KOPT-K1 (cell line): ENCODE results near the gene RSRC1.

Source experiments
- H3K27ac ChIP-seq: fragments of 200-600 bp; sonication (generic); 2 replicates; pipeline ENCODE4 v1.5.1; 2016; ENCODE audit warnings: antibody characterized with exemption, mild to moderate bottlenecking, low read depth, low read length; ENCODE audit not compliant: poor library complexity, severe bottlenecking
- H3K36me3 ChIP-seq: fragments of 200-600 bp; sonication (generic); 2 replicates; pipeline ENCODE4 v1.5.1; 2017; ENCODE audit warnings: antibody characterized with exemption, mild to moderate bottlenecking, low read length, moderate library complexity; ENCODE audit not compliant: insufficient read depth
- H3K9me3 ChIP-seq: fragments of 200-600 bp; sonication (generic); 2 replicates; pipeline ENCODE4 v1.5.1; 2017; ENCODE audit warnings: antibody characterized with exemption, low read length, mild to moderate bottlenecking; ENCODE audit not compliant: insufficient read depth, poor library complexity, severe bottlenecking

RSRC1 gene

DNA sequence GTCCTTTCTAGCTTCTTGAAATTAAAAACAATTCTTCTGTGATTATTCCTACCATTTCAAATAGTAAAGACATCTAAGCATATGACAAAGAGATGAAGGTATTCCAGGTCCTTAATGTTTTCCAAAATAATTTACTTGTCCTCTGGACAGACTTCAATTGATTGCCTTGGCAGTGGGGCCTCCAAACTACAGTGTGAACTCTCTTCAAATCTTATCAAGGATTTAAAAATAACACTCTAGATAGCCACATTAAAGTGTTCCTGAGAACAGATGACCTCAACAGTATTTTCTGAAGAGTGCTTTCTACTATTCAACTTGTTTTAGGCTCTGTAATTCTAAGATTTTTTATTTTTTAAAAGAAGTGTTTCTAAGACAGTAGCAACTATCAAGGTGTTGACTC, 453.2 kb downstream of the RSRC1 start:
- Histone ChIP-seq H3K36me3 (no peaks in the 10 kb centered on the region), H3K27ac (no peak overlapping the region), H3K9me3 (peaks cover 6% of the 10 kb centered on the region)

DNA sequence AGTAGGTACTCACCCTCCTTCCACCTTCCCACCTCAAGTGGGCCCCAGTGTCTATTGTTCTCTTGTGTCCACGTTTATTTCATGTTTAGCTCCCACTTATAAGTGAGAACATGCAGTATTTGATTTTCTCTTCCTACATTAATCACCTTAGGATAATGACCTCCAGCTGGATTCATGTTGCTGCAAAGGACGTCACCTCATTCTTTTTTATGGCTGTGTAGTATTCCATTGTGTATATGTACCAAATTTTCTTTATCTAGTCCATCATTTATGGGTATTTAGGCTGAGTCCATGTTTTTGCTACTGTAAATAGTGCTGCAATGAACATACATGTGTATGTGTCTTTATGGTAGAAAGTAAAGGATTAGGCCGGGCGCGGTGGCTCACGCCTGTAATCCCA, 455.2 kb downstream of the RSRC1 start:
- Histone ChIP-seq H3K27ac (no peak overlapping the region), H3K9me3 (peaks cover 6% of the 10 kb centered on the region), H3K36me3 (no peaks in the 10 kb centered on the region)

DNA sequence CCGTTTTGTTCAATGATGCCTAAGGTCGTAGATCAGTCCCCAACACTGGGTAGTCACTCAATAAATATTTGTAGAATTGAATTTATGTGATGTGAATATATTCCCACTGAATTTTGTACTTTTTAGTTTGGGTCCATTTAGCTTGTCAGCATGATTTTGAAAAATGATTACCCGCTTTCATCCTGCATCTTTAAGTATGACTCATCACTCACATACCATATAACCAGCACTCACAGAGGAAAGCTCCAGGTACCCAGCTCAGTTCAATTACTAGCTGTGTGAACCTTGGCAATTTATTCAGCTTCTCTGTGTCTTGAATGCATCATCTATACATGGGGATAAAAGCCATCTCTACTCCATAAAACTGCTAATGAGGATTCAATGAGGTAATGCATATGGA, 458.9 kb downstream of the RSRC1 start:
- H3K27ac ChIP-seq, result no peak overlapping the region
- H3K36me3 ChIP-seq, result no peaks in the 10 kb centered on the region
- H3K9me3 ChIP-seq, result peaks cover 6% of the 10 kb centered on the region

DNA sequence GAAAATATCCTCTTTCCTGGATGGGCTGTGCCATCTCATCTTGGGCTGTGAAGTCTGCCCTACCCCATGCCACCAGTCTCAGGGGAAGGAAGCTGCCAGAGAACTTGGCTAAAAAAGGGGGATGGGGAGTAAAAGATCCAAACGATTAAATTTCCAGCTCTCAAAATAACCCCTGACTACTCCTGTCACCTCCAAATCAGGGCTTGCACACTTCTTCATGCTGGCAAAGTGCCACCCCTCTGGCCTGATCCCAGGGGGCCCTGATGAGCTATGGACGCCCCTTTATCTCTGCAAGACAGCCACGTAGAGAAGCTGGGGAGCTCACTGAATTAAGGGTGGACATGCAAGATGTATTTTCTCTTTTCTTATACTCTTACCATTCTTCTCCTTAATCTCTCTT, 459.9 kb downstream of the RSRC1 start:
- Histone ChIP-seq H3K36me3 (no peaks in the 10 kb centered on the region), H3K27ac (no peak overlapping the region), H3K9me3 (peaks cover 6% of the 10 kb centered on the region)

DNA sequence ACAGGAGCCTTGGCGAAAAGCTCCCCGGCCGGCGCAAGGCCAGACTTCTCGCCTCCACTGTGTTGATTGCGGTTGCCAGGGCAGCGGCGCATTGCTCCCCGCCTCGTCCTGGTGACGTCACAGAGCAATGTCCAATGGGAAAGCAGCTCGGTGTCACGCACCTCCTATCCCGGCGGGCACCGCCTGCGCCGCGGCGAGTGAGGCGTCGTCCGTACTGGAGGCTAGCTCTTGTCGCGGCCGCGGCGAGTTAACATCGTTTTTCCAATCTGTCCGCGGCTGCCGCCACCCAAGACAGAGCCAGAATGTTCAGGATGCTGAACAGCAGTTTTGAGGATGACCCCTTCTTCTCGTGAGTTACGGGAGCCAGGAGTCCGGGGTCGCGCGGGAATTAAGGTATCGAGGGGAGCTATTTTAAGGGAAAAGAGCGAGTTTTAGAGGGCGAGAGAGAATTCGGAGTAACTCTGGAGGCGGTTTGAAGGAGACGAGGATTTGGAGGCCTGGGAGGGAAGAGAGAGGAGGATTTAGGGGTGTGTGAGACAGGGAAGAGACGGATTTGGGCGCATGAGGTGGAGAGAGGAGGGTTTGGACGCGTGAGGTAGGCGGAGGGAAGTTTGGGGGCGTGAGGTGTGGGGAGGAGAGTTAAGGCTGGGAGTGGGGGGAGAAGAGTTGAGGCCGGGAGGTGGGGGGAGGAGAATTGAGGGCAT, 461.3 kb downstream of the RSRC1 start, which contains the start of gene MLF1:
TSS of gene MLF1 (plus strand) at position 196 of the 704 bp plus-strand sequence. CDS start at position 303, 107 bp downstream.
- Histone ChIP-seq H3K27ac (no peak within 1 kb of the TSS), H3K36me3 (no peaks in the 10 kb centered on the region), H3K9me3 (no peaks in the 10 kb centered on the region)

DNA sequence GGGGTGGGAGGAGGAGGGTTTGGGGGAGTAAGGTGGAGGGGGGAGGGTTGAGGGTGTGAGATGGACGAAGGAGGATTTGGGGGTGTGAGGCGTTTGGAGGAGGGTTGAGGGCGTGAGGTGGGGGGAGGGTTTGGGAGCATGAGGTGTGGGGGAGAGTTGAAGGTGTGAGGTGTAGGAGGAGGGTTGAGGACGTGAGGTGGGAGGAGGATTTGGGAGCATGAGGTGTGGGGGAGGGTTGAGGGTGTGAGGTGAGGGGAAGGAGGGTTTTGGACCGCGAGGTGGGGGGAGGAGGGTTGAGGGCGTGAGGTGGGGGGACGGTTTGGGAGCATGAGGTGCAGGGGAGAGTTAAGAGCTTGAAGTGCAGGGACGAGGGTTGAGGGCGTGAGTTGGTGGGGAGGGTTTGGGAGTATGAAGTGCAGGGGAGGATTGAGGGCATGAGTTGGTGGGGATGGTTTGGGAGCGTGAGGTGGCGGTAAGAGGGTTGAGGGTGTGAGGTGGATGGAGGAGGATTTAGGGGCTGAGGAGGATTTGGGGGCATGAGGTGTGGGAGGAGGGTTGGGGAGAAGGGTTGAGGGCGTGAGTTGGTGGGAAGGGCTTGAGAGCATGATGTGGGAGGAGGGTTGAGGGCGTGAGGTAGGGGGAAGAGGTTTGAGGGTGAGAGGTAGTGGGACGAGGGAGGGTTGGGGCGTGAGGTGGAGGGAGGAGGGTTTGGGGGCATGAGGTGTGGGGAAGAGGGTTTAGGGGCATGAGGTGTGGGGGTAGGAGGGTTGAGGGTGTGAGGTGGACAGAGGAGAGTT, 462.3 kb downstream of the RSRC1 start:
- no peak overlapping the region for H3K27ac ChIP-seq
- H3K36me3 ChIP-seq, result no peaks in the 10 kb centered on the region
- H3K9me3 ChIP-seq, result no peaks in the 10 kb centered on the region

DNA sequence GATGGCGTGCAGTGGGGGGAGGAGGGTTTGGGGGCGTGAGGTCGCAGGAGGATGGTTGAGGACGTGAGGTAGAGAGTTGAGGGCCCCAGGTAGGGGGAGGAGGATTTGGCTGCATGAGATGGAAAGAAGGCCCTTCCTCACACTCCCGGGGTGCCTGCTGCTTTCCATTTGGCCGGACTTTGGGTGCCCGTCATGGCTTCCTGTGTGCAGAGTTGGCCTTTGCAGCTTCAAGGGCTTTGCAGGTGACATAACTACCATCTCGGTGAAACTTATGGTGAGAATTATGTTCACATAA, 462.8 kb downstream of the RSRC1 start:
- no peaks in the 10 kb centered on the region for H3K36me3 ChIP-seq
- no peaks in the 10 kb centered on the region for H3K9me3 ChIP-seq
- no peak overlapping the region for H3K27ac ChIP-seq

DNA sequence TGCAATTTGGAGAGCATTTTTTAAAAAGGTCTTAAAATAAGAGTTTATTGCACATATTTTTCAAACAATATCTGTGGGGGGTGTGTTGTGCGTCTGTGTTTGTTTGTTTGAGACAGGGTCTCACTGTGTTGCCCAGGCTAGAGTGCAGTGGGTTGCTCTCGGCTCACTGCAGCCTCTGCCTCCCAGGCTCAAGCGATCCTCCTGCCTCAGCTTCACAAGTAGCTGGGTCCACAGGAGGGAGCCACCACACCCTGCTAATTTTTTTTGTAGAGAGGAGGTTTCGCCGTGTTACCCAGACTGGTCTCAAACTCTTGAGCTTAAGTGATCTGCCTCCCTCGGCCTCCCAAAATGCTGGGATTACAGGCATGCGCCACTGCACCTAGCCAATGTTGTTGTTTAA, 463.8 kb downstream of the RSRC1 start:
- no peaks in the 10 kb centered on the region for H3K36me3 ChIP-seq
- H3K27ac ChIP-seq, result no peak overlapping the region

DNA sequence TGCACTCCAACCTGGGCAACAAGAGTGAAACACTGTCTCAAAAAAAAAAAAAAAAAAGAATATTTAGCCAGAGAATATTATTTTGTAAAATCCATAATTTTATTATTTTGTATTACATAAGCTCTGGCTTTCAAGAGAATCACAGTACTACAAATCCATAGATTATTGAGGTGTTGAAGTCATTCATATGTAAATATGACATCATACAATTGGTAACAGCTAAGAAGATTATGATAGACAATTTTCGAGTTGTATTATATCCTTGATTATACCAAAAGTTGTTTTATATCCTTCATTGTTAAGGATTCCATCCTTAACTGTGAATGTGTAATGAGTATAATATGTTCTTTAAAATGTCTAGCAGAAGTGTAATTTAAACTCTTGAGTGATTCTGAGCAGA, 464.8 kb downstream of the RSRC1 start:
- Histone ChIP-seq H3K9me3 (no peaks in the 10 kb centered on the region), H3K27ac (no peak overlapping the region), H3K36me3 (no peaks in the 10 kb centered on the region)

More for the DNA sequence above, 463.8 kb downstream of the RSRC1 start:
- no peaks in the 10 kb centered on the region for H3K9me3 ChIP-seq

DNA sequence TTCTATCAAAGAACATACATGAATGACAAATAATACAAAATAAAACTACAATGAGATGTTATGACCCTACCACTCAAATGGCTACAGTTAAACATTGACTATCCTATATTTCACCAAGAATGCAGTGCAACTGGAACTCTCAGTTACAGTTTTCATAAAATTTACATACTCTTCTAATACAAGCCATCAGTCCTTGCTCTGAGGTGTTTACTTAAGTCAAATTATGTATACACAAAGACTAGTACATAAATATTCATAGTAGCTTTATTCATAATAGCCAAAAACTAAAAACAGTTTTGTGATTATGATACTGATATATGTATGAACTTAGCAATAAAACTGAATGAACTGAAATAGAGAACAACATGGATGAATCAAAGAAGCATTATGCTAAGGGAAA, 480.3 kb downstream of the RSRC1 start:
- Histone ChIP-seq H3K9me3 (no peaks in the 10 kb centered on the region), H3K27ac (no peak overlapping the region), H3K36me3 (no peaks in the 10 kb centered on the region)
